CD4-positive, alpha-beta T cell treated with Interleukin-21 for 1 hour (primary cell): ENCODE data around the gene SLC27A2.
"Not testable (repeated sequence)": the region's sequence is repeated elsewhere in the genome, so short reads cannot be mapped to it uniquely, and the experiment has no call there.

ENCODE experiments used
- DNase-seq: peaks from one replicate; pipeline ENCODE4 v3.0.0-alpha.2; 2020

The SLC27A2 gene

DNA sequence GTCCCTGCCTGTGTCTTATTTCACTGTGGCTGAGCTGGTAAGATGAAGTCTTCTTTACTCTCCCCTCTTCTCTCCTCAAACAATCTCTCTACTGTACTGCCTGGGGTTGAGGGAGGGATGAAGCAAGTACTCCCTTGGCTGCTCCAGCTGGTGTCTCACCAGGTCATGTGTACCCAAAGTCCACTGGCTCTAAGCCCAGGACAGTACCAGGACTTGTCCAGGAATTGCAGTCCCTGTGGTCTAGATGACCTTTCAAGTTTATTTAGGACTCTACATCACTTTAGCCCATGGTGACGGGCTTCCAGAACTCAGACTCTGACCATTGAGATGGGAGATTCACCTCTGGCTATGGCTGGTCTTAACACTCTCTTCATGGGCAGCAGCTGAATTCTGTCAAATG, 17.5 kb upstream of the SLC27A2 start:
- no peak for DNase-seq

DNA sequence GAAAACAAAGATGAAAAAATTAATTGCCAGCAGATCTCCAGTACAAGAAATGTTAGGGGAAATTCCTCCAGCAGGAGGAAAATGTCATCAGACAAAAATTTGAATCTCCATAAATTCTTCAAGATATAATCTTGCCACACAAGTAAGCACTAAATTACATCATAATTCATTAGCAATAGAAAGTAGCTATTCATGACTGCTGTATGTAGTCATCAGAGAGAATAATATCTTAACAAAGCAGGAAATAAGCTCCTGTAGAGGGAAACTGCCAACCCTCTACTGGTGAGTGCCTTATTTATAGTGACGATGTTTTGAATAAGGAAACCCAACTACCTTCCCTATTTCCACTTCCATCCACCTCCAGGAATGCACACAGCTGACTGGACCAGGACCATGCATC, 15.8 kb upstream of the SLC27A2 start:
- DNase-seq = no peak

DNA sequence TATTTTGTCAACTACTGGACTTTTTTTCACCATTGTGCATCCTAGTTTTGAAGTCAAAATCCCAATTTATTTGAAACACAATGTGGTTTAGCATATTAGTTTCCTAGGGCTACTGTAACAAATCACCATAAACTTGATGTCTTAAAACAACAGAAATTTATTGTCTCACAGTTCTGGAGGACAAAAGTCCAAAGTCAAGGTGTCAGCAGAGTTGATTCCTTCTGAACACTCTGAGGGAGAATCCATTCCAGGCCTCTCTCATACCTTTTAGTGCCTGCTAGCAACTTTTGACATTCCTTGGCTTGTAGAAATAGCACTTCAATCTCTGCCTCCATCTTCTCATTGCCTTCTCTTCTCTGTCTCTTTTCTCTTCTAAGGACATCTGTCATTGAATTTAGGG, 14.9 kb upstream of the SLC27A2 start:
- no peak for DNase-seq

DNA sequence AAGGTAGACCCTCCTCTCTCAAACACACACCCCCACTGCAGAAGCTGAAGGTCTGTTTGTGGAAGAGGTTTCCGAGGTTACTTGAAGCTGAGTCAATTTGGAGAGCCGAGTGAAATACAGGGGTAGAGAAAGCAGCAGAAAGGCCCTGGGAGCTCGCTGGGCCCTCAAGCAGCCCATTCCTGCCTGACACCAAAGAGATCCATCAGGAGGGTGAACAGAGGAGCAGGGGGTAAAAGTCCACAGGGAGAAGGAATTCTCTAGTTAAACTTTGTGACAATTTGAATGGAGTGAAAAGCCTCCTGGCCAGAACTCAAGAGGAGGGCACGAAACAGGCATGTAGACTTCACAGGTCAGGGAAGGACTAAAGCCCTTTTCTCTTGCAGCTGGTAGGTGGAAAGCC, 13.6 kb upstream of the SLC27A2 start:
- no peak for DNase-seq

DNA sequence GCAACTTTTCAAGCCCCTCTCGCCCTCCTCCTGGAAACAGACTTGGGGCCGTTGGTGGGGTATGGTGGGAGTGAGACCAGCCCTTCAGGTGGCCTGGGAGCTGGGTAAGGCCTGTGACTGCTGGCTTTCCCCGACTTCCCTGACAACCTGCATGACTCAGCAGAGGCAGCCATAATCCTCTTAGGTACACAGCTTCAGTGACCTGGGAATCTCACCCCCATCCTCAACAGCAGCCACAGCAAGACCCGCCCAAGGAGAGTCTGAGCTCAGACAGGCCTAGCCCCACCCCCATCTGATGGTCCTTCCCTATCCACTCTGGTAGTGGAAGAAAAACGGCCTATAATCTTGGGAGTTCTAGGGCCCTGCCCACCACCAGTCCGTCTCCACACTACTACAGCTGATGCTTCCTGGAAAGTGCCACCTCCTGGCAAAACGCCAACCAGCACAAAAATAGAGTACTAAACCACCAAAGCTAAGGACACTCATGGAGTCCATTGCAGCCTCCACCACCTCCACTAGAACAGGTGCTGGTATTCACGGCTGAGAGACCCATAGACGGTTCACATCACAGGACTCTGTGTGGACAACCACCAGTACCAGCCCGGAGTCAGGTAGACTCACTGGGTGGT, 13.1 kb upstream of the SLC27A2 start:
- DNase-seq = no peak

DNA sequence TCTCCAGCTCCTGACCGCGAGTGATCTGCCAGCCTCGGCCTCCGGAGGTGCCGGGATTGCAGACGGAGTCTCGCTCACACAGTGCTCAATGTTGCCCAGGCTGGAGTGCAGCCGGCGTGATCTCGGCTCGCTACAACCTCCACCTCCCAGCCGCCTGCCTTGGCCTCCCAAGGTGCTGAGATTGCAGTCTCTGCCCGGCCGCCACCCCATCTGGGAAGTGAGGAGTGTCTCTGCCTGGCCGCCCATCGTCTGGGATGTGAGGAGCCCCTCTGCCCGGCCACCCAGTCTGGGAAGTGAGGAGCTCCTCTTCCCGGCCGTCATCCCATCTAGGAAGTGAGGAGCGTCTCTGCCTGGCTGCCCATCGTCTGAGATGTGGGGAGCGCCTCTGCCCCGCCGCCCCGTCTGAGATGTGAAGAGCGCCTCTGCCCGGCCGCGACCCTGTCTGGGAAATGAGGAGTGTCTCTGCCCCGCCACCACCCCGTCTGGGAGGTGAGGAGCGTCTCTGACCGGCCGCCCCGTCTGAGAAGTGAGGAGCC, 9.6 kb upstream of the SLC27A2 start:
- not testable (repeated sequence) for DNase-seq

DNA sequence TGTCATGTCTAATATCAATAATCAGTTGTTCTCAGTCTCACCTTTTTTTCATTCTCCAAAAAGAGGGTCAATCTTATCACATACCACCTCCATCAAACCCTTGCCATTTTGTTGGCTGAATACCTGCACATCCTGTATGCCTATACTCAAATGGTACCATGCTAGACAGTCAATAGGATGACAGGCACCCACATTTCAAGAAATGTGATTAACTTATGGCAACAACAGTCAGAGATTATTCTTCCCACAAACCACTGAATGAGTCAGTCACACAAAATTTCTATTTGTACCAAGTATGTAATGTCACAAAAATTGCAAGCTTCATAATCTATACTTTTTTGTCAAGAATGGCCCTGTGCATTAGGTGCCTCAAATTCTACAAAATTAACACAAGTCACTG, 5.1 kb upstream of the SLC27A2 start:
- no peak for DNase-seq

DNA sequence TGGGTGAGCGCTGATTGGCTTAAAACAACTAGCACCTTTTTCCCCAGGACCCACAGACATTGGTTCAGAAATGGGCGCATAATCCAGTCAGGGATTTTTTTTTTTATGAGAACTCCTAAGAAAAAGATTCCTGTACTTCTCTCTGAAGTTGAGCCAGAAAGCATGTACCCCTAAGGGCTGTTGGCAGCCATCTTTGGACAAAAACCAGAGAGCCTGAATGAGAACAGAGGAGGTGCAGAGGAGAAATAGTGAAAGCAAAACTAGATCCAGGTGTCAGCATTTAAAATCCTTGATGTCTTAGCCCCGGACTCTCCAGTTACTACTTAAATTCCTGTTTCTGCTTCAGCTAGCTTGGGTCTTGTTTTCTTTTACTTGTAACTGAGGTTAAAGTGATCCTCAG, 1.9 kb upstream of the SLC27A2 start:
- no peak for DNase-seq

DNA sequence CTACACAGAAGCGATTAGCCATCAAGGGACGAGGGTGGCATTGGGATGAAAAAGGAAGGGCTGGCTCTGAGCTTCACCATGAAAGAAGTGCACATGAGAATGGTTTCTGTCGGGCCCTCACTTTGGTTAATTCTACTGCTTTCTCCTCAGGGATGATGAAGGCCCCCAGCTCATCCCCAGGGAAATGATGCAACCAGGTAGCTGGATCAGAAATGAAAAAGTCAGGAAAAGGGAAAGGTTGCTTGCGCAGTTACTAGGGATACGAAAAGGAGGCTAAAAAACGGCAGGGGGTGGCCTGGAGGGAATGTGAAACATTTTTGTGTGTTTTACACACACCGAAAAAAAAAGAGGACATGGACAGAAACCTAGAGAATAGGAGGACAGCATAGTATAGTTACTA, 1.4 kb upstream of the SLC27A2 start:
- DNase-seq = no peak

DNA sequence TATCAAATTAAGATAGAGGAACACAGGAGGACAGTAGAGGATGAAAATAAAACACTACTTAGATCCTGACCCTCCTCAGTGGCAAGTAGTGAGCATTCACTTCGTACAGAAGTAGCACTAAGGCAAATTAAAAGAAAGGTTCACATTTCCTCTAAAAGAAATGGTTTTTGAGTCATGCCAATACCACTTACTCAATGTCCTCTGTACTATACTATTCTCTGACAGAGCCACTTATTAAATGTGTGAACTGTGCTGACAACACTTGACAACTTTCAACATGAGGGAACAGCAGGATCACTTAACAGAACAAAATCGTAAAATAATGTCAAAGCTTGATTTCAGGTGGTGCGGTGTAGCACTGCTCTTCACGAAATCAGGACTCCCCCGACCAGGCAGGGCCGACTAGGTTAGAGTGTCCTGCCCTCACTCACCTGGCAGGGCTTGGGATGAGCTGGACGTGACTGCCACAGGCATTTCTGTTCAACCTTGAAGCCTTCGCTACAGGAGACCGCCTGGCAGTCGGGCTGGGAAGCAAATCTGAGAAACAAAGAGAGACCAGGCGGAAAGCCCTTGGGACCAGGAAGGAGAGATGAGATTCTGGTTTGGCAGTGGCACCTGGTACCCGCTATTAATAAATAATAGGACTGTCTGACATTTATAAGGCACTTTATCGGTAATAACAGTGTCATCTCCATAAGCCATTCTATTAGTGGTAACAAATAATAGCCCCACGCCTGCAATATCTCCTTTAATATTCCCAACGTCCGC, 611 bp upstream of the SLC27A2 start:
- no peak for DNase-seq

DNA sequence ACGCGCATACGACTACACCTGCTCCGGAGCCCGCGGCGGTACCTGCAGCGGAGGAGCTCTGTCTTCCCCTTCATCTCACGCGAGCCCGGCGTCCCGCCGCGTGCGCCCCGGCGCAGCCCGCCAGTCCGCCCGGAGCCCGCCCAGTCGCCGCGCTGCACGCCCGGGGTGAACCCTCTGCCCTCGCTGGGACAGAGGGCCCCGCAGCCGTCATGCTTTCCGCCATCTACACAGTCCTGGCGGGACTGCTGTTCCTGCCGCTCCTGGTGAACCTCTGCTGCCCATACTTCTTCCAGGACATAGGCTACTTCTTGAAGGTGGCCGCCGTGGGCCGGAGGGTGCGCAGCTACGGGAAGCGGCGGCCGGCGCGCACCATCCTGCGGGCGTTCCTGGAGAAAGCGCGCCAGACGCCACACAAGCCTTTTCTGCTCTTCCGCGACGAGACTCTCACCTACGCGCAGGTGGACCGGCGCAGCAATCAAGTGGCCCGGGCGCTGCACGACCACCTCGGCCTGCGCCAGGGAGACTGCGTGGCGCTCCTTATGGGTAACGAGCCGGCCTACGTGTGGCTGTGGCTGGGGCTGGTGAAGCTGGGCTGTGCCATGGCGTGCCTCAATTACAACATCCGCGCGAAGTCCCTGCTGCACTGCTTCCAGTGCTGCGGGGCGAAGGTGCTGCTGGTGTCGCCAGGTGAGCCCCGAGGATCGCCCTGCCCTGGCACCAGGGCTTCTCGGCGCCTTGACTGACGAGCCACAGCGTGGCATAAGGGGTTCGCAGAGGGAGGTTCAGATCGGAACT, 420 bp downstream of the SLC27A2 start:
- peak; percentile 40 for DNase-seq

DNA sequence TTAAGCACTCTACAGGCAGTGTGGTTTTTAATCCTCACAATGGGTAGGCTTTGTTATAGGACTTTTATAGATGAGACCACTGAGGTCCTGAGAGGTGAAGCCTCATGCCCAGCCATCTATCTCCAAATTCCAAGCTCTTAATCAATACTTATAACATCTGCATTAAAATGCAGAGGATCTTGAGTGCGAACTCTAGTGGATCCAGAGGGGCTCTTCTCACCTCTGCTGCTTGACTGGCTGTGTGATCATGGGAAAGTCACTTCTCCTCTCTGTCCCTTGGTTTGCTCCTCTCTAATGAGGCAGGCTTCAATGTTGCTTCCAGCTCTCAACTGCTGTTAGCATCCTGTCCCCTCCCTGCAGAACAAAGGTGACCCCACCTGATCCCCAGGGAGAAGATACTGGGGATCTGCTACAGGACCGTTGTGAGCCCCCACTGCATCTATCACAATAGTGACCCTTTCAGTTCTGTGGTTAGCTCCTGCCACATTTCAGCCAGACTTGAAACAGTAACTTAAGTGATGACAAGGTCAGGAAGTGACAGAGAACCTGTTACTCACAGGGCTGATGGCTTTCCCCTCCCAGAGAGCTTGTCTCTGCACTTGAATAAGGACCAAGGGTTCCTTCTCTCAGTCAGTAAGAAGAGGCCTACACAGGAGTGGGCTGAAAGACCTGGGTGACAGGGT, 1.3 kb downstream of the SLC27A2 start:
- no peak for DNase-seq

DNA sequence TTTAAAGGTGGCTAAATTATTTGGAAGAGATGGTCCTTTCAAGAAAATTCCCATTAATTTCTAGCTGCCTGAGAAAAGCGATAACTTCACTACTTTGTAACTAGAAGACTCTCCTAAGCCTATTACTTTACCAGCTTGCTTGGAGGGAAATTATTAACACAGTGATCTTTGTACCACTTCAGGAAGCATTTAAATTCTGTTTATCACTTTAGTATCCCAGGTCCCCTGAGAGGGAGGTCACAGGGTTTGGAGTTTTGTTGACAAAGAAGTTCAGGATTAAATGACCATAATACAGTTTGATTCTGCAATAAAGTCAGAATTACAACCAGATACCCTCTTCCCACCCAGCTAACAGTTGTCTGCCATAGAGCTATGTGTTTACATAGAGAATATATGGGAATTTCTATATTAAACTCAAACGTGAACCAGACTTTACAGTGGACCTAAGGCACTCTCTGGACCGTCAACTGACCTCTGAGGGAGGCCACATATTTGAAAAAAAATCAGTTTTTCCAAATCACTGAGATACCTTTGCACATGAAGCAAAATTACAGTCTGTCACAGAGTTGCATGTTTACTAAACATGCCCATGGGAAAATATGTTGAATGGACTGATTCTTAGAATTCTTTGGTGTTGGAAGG, 3.0 kb downstream of the SLC27A2 start:
- DNase-seq = no peak

DNA sequence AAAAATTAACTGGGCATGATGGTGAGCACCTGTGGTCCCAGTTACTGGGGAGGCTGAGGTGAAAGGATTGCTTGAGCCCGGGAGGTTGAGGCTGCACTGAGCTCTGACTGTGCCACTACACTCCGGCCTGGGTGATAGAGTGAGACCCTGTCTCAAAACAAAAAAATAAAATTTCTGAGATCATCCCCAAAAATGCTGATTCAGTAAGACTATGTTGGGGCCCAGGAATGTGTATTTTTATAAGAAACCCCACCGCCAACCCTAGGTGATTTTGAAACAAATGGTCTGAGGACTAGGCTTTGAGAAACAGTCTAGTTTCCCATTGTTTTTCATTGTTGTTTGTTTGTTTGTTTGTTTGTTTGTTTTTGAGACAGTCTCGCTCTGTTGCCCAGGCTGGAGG, 4.1 kb downstream of the SLC27A2 start:
- DNase-seq = no peak

DNA sequence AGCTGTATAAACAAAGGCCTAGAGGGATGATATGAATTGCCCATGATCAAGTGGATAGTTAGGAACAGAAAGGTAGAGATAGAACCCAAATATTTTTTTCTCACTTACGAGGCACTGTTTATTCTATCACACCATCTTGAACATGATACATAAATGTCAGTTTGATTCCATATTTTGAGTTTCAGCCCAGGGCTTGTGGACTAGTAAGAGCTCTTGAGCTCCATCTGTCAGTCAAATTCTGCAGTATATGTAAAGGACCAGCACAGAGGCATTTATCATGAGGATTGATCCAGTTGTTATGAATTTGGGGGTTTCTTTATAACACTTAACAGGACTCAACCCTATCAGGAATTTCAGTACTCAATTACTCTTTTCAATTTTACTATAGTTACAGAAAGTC, 4.8 kb downstream of the SLC27A2 start:
- DNase-seq = no peak

DNA sequence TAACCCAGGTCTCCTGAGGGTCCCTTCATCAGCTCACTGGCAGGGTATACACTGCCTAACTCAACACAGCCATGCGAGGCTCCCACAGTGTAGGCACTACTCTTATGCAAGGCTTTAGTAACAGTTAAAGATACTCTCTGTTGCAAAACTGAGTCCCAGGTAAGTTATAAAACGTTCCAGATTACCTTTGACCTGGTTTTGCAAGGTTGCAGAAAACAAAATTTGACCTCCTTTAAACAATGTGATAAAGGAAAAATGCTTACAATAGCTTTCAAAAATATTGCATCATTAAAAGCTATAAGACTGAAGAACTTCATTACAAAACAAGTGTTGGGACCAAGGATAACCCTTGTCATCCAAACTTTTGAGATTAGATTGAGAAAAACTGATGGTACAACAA, 5.5 kb downstream of the SLC27A2 start:
- DNase-seq = no peak

DNA sequence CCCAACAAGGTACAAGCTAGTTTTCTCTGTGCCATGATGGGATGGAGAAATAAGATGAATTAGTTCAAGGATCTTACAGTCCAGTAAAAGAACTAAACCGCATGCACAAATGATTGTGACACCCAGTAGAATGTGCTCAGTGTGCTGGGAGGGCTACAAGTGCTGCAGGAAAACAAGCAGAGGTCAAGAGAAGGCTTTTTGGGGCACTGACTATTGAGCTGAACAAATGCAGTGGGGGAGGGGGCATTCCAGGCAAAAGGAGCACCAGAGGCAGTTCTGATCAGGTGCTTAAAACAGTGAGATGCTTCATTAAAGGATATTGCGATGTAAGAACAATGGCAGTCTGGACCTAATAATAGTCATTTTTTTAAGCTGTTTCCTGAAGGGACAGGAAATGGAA, 6.0 kb downstream of the SLC27A2 start:
- no peak for DNase-seq

DNA sequence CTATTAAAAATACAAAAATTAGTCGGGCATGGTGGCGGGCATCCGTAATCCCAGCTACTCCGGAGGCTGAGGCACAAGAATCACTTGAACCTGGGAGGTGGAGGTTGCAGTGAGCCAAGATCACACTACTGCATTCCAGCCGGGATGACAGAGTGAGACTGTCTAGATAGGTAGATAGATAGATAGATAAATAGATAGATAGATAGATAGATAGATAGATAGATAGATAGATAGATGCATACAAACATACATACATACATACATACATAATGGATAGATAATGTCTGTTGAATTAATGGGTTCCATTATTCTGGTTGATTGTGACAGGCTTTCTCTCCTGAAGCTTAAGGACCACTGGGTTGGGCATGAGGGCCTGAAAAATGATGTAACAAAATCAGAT, 6.8 kb downstream of the SLC27A2 start:
- DNase-seq = not testable (repeated sequence)

DNA sequence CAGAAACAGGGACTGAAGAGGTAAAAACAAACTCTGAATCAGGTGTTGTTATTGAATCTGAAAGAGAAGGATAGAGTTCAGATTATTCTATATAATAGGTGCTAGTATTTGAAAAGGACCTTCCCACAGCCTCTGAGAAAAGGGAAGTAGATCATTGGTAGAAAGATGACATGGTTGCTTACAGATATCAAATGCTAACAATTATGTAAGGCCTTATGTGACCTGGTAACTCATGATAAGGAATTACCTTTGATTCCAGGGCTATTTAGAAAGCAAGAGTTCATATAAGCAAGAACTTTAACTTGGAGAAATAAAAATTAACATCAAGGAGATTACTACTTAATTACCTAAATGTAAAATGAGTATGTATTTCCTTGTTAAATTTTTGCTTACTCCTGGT, 7.6 kb downstream of the SLC27A2 start:
- DNase-seq = no peak

DNA sequence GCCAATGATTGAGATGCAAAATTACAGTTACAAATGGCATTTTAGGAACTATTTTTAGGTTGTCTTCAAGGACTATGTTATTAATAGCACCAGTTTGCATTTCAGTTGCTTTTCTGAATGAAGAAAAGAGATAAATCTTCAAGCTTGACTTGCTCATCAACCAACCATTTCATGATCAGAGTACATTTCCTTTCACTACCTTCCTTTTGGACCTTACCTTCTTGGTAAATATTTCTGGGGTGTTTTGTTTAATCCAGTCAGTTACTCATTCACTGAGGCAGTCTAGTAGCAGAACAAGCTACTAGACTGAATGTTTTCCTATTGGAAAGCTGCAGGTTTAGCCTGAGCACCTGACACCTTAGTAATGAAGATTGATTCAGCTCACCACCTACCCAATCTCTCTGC, 8.2 kb downstream of the SLC27A2 start:
- no peak for DNase-seq

DNA sequence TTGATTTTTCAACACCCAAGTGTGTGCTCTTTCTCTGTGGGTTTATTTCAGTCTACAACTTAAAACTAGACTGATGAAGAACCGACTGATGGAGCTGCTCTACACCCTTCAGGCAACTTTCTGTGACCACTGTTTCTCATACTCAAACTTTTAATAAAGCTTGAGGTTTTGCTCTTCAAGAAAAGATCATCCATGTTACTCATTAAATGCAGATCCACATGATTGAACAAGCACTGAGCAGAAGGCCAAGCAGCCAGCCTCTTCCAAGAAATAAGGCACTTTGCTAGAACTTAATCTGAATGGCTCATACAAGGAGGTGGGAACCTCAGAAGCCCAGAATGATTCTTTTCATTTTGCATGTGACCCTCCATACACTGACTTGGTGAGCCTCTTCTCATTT, 8.7 kb downstream of the SLC27A2 start:
- DNase-seq = no peak

DNA sequence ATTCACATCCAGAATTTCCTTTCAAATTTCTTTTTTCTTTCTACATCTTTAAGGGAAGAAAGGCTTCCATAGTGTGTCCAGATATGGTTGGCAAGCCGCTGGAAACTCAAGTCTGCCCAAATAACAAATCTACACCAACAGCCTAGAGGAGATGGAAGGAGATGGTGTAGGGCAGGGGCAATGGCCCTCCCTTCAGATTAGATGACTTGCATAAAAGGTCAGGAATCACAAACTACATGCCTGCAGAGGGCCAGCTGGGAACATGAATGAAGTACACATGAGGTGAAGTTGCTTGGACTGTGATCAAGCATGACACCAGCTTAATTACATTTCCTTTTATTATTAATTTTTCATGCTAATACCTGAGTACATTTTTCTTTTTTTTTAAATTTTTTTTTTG, 10.2 kb downstream of the SLC27A2 start:
- no peak for DNase-seq
